GM12874 (cell line): ENCODE results near the gene CCDC170.

Source experiments
- CTCF ChIP-seq: IDR thresholded peaks from 2 replicates; pipeline ENCODE4 v1.5.1; 2011; ENCODE audit warnings: low read depth, mild to moderate bottlenecking, control low read depth, low read length, moderate library complexity; ENCODE audit not compliant: insufficient read depth

CCDC170 gene

GRCh38 chr6:151512481-151512880 is 18.7 kb downstream of the CCDC170 start:
- no peak for TF ChIP-seq CTCF

- no peak for TF ChIP-seq CTCF
These were observed 20.3 kb downstream of the CCDC170 start for GRCh38 chr6:151514000-151514730.

- TF ChIP-seq CTCF = no peak
These were observed 29.2 kb downstream of the CCDC170 start for GRCh38 chr6:151523034-151523433.

GRCh38 chr6:151524059-151524458 is 30.2 kb downstream of the CCDC170 start:
- TF ChIP-seq CTCF = no peak

GRCh38 chr6:151534576-151534975 is 40.8 kb downstream of the CCDC170 start:
- no peak for TF ChIP-seq CTCF

- no peak for TF ChIP-seq CTCF
These were observed 41.8 kb downstream of the CCDC170 start for GRCh38 chr6:151535476-151536187.

- no peak for TF ChIP-seq CTCF
These were observed 42.3 kb downstream of the CCDC170 start for GRCh38 chr6:151536188-151536479.
